Activated T-helper 1 cell treated with anti-CD3 and anti-CD28 coated beads, Interleukin-12 subunit alpha, Interleukin-12 subunit beta, Interleukin-2, Interleukin-4 antibody, amounts not matched to agents 30 ng/mL and 10 ng/mL and 1 ng/mL, durations not matched to agents 14 hours and 24 hours and 36 hours (primary cell): ENCODE measurements around the gene LRRFIP1. TPM values are rescaled to one million over a fixed set of nuclear protein-coding genes. Genes with fewer than 3 reads are reported as not detected.

Source experiments
- DNase-seq: peaks from one replicate; pipeline ENCODE4 v3.0.0; 2021; ENCODE audit warnings: low spot score
- H3K27ac Mint-ChIP-seq: one replicate; pipeline ENCODE4 v1.8.0; 2021; ENCODE audit warnings: mild to moderate bottlenecking, mixed read lengths
- H3K27me3 Mint-ChIP-seq: one replicate; pipeline ENCODE4 v1.8.0; 2022; ENCODE audit warnings: mild to moderate bottlenecking, moderate library complexity, mixed read lengths; ENCODE audit not compliant: insufficient read depth
- H3K36me3 Mint-ChIP-seq: one replicate; pipeline ENCODE4 v1.8.0; 2021; ENCODE audit warnings: low read depth, mixed read lengths
- H3K4me1 Mint-ChIP-seq: one replicate; pipeline ENCODE4 v1.8.0; 2021; ENCODE audit warnings: low read depth, mixed read lengths
- H3K4me3 Mint-ChIP-seq: one replicate; pipeline ENCODE4 v1.8.0; 2021; ENCODE audit warnings: mild to moderate bottlenecking, moderate library complexity, mixed read lengths
- H3K9me3 Mint-ChIP-seq: one replicate; pipeline ENCODE4 v1.8.0; 2021; ENCODE audit warnings: mixed read lengths
- intact Hi-C: fragments of 100-400 bp; cut with micrococcal nuclease; formaldehyde crosslinking; loops from one replicate; pipeline ENCODE4 v1.15.1; 2024
- total RNA-seq: library from RNA; stranded (reverse); gene quantifications from 2 replicates; pipeline ENCODE4 v1.2.3, GENCODE V29; 2022

The LRRFIP1 gene
- total RNA-seq, 1 donor from 2014 or later: 212 TPM

DNA sequence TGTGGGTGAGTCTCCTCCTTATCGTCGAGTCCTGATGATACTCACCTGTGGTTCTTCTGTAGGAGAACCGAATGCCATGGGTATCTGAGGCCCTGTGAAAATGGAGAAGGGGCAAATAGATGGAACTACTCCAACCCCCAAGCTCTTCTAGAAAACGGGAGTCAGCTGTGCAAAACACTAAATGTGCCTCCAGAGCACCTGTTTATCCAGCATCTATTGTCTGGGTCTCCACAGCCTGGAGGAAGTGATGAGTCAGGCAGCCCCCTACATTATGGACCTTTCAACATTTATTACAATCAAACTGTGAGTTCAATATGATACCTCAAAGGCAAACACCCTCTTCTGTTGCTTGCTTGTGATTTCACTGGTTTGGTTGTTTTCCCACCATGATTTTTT is 9.8 kb upstream of the LRRFIP1 start:
- no peak for DNase-seq
- Mint-ChIP-seq H3K9me3 (no peaks in the 10 kb centered on the region), H3K4me1 (peaks cover 22% of the 10 kb centered on the region), H3K36me3 (no peaks in the 10 kb centered on the region), H3K27ac (no peak overlapping the region), H3K4me3 (no peak overlapping the region), H3K27me3 (peaks cover 7% of the 10 kb centered on the region)
- intact Hi-C loops: no loop called here

DNA sequence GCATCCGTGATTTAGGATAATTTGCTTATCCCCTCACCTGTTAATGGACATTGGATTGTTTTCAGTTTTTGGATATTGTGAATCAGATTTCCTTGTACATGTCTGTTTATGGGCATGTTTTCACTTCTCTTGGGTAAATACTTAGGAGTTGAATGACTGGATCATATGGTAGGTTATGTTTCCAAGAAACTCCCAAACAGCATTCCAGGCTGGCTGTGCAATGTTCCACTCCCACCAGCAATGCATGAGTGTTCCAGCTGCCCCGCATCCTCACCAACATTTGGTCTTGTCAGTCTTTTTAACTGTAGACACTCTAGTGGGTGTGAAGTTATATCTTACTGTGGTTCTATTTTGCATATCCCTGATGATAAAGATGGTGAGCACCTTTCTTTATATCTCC is 8.9 kb upstream of the LRRFIP1 start:
- H3K36me3 Mint-ChIP-seq: no peaks in the 10 kb centered on the region
- no peaks in the 10 kb centered on the region for H3K9me3 Mint-ChIP-seq
- no peak overlapping the region for H3K27ac Mint-ChIP-seq
- peaks cover 22% of the 10 kb centered on the region for H3K4me1 Mint-ChIP-seq
- intact Hi-C loops: no loop called here
- DNase-seq: no peak
- H3K4me3 Mint-ChIP-seq: no peak overlapping the region
- H3K27me3 Mint-ChIP-seq: peaks cover 10% of the 10 kb centered on the region

DNA sequence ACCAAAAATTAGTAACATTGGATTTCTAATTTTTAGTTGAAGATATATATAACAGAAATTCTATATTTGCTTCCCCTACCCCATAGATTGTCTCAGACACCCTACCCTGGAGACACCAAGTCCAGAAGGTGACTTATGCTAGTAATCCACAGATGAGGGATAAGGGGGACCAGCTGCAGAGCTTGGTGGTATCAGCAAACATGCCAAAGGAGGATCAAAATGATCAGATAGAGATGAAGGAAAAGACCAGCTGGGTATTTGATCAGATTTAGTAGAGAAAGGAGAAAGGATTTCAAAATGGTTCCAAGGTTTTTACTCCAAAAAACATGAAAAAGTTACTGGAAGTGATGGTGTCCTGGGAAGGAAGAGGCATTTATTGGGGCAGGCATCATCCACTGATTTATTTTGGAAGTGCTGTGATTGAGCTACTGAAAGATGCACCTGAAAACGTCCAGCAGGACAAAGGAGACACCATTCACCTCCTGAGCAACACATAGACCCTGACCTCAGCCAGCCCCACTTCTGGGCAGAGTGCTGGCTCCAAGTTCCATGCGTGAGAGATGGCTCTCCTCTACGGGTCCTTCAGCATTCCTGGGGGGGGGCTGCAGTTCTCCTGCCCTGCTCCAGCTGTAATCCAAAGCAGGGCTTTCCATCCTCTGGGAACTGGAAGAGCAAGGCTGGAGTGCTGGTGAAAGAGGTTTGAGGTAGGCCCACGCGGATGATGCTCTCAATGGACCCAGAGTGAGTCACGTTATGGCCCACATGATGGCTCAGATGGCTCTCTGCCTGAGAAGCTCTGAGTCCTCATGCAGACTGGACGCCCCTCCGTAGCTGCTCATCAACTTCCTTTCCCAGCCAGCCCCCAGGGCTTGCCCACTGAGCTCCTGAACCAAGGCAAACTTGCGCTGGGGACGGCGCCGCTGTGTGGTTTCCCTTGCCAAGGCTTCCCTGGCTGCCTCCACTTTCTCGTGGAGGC is 3.7 kb upstream of the LRRFIP1 start:
- H3K36me3 Mint-ChIP-seq: no peaks in the 10 kb centered on the region
- no peak overlapping the region for H3K4me3 Mint-ChIP-seq
- DNase-seq: no peak
- no peaks in the 10 kb centered on the region for H3K4me1 Mint-ChIP-seq
- peaks cover 34% of the 10 kb centered on the region for H3K27me3 Mint-ChIP-seq
- H3K9me3 Mint-ChIP-seq: no peaks in the 10 kb centered on the region
- no peak overlapping the region for H3K27ac Mint-ChIP-seq
- intact Hi-C loops: no loop called here

DNA sequence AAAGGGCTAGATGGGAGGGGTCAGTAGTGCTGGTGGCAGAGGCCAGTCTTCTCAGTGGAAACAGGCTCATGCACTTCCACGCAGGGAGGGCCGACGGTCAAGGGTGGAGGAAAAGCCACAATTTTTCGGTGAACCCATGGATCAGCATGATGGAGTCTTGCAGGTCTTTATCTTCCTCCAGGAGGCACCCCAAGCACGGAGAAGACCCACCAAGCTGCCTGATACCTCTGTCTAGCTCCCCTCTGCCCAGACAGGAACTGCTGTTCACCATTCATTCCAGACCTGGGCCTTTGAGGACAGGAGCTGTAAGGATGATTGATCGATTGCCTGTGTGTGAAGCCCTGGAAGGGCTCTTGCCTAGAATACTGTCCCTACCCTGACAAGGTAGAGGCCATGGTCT is 2.8 kb upstream of the LRRFIP1 start:
- no peak overlapping the region for H3K4me3 Mint-ChIP-seq
- no peaks in the 10 kb centered on the region for H3K9me3 Mint-ChIP-seq
- no peak overlapping the region for H3K27ac Mint-ChIP-seq
- DNase-seq: no peak
- H3K27me3 Mint-ChIP-seq: peaks cover 39% of the 10 kb centered on the region
- H3K36me3 Mint-ChIP-seq: no peaks in the 10 kb centered on the region
- intact Hi-C loops: no loop called here
- H3K4me1 Mint-ChIP-seq: no peaks in the 10 kb centered on the region

DNA sequence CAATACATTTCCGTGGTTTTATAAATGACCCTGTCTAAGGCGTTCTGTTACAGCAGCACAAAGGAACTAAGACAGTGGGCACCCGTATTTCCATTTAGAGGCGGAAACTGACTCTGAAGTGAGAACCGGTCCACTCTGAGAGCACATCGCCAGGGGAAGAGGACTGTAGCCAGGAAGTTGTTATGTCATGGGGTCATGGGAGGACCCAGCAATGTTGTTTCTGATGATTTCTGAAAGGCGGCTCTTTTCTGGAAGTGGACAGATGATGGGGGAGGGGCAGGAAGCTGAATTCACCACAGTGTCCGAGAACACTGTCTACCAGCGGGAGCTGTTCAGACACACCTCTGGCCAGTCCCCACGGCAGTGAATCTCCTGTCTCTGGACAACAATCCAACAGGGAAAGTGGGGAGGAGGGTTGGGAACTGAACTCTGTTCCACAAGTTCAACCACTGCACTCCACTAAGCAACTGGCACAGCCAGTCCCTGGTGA is 2.1 kb upstream of the LRRFIP1 start:
- DNase-seq: no peak
- Mint-ChIP-seq H3K9me3 (no peaks in the 10 kb centered on the region), H3K4me1 (no peaks in the 10 kb centered on the region), H3K27me3 (peaks cover 46% of the 10 kb centered on the region), H3K27ac (no peak overlapping the region), H3K4me3 (peak overlapping the region; percentile 1), H3K36me3 (no peaks in the 10 kb centered on the region)
- intact Hi-C loops: no loop called here

DNA sequence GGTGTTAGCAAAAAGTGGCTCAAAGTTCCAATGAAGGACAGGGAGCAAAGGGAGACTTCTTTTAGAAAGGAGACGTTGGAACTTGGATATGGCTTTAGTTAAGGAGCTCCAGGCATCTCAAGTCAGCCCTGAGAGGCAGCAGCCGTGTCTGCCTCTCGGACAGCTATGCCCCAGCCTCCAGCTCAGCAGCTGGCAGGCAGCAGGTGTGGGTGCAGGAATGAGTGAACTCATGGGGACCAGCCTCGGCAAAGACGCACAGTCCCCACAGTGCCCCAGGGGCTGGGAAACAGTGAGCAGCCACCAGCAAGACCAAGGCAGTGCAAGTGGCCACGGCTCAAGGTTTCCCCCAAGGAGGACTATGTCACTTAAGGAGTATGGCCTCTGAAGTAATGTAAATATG is 1.6 kb upstream of the LRRFIP1 start:
- Mint-ChIP-seq H3K9me3 (no peaks in the 10 kb centered on the region), H3K36me3 (no peaks in the 10 kb centered on the region), H3K4me1 (peaks cover under 1% of the 10 kb centered on the region), H3K27me3 (peaks cover 48% of the 10 kb centered on the region), H3K27ac (no peak overlapping the region), H3K4me3 (peak overlapping the region; percentile 57)
- no peak for DNase-seq
- intact Hi-C loops: no loop called here

DNA sequence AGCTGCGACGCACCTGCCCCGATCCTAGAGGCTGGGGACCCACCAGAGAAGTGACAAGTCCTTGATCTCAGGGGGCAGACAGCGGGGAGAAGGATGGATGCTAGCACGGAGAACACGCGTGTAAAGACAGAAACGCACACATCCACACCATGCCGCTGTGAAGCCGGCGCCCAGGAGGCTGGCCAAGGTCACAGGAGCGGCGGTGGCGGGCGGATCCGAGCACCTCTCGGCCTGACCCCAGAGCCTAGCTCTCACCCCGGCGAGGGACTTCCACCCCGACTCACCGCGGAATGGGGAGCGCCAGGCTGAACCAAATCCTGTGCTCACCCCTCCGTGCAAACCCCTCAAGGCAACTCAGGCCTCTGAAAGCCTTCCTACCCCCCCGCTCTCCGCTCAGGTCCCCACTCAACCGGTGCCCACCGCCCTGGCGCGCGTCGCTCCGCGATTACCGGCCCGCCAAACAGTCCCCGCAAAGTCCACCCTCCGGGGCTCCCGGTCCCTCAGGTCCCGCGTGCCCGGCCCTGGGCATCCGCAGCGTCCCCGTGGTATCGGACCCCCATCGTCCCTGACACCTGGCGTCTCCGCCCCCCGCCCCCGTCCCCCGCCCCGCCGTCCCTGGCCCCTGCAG is 460 bp upstream of the LRRFIP1 start:
- intact Hi-C loops: no loop called here
- H3K36me3 Mint-ChIP-seq: no peaks in the 10 kb centered on the region
- DNase-seq: no peak
- H3K4me3 Mint-ChIP-seq: peak overlapping the region; percentile 57
- no peaks in the 10 kb centered on the region for H3K9me3 Mint-ChIP-seq
- H3K27ac Mint-ChIP-seq: no peak overlapping the region
- H3K4me1 Mint-ChIP-seq: peaks cover 6% of the 10 kb centered on the region
- peaks cover 48% of the 10 kb centered on the region for H3K27me3 Mint-ChIP-seq

DNA sequence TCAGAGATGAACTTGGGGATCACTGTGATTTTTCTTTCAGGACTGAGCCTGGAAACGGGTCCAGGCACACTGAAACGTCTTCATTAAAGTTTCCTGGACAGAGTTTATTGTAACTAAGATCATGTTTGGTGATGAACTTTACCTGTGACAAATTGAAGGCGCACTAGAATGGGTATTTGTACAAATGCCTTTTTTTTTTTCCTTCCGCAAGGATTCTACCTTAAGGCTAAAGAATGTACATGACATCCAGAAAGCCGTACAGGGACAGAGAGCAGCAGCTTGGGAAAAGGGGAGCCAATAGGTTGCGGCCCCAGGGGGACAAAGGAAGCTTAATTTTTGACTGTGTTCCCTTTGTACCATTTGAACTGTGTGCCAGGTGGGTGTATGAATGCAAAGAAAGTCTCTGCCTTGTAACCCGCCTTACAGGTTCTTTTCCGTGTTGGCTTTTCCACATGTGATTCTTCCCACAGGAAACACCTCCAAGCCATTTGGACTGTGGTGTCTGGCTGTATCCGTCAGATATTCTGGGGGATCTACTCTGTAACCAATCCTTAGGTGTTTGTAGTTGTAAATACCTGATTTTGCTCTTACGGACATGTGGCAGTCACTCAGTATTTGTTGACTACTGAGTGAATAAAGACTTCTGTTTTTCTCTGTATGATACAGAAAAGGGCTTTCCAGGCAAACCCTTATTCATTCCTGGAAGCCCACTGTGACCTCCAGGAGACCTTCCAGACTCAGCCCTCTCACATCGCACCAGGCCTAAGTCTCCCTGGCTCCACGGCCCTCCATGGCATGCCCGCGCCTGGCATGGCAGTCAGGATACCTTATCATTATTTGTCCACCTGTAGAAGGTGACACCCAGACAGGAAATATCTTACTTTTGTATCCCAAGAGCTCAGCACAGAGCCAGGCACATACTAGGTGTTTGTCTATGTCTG is 1.1 kb downstream of the LRRFIP1 start:
- Mint-ChIP-seq H3K27ac (no peak overlapping the region), H3K9me3 (no peaks in the 10 kb centered on the region), H3K36me3 (no peaks in the 10 kb centered on the region), H3K4me3 (peak overlapping the region; percentile 74), H3K4me1 (peaks cover 6% of the 10 kb centered on the region), H3K27me3 (peaks cover 44% of the 10 kb centered on the region)
- no peak for DNase-seq
- intact Hi-C loops: no loop called here

DNA sequence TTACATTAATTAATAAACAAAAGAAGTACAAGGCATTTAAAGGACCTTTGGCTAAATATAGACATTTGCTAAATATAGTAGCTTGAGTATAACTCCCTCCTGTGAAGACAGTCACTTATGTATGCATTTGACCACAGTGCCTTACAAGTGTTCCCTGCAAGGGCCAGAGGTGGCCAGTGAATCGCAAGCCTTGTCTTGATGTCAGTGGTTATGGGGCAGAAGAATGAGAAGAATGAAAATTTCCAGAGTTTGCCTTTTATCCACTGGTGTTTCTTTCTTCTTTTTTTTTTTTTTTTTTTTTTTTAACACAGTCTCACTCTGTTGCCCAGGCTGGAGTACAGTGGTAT is 1.8 kb downstream of the LRRFIP1 start:
- intact Hi-C loops: no loop called here
- Mint-ChIP-seq H3K36me3 (no peaks in the 10 kb centered on the region), H3K4me1 (peaks cover 6% of the 10 kb centered on the region), H3K4me3 (peak overlapping the region; percentile 74), H3K9me3 (no peaks in the 10 kb centered on the region), H3K27me3 (peaks cover 40% of the 10 kb centered on the region), H3K27ac (no peak overlapping the region)
- no peak for DNase-seq

DNA sequence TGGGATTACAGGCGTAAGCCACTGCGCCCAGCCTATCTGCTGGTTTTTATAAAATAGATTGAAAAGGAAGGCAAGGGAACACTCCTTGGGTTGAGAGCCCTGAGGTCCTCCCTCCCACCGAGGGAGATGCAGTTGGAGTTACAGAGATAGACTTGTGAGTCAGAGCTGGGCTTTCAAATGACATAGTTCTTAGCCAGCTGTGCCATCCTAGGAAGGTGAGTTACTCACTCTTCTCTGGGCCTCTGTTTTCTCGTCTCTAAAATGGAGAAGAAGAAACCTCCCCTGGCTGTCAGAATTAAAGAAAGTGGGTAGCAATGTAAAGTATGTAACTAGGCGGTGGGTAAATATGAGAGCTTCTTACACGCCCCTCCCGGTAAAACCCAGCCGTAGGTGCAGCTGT is 2.4 kb downstream of the LRRFIP1 start:
- intact Hi-C loops: no loop called here
- no peaks in the 10 kb centered on the region for H3K36me3 Mint-ChIP-seq
- DNase-seq: no peak
- H3K27ac Mint-ChIP-seq: no peak overlapping the region
- peaks cover 40% of the 10 kb centered on the region for H3K27me3 Mint-ChIP-seq
- peaks cover 3% of the 10 kb centered on the region for H3K9me3 Mint-ChIP-seq
- H3K4me3 Mint-ChIP-seq: no peak overlapping the region
- peaks cover 6% of the 10 kb centered on the region for H3K4me1 Mint-ChIP-seq

DNA sequence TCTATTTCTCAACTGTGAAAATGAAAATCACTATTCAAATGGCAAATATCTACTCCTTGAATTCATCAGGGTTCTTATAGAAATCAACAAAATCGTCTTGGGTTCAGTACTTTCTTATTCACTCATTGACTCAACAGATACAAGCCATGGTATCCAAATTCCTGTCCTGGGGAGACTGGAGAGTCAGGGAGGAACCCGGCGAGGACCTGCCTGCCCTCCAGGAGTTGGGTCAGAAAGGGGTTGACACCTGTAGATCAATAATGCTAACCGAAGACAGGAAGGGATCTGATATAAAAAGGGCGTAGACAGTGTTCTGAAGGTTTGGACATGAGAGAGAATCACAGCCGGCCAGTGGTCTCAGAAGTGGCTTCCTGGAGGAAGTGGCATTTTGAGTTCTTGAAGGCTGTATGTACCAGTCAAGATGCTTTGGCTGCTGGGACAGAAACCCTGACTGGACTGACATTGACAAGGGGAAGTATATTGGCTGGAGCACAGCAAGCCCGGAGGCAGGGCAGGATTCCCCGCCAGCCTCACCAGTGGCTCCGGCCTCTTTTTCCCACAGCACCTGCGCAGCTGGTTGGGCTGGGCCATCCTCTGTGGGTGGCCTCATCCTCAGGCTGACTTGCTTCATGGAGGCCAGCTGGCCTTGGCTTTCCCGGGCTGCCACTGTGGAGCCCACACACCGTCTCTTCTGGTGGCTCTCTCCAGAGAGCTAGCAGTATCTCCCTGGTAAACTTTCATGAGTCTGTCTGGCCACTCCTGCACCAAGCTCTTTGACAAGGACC is 3.0 kb downstream of the LRRFIP1 start:
- peaks cover 42% of the 10 kb centered on the region for H3K27me3 Mint-ChIP-seq
- H3K27ac Mint-ChIP-seq: no peak overlapping the region
- H3K9me3 Mint-ChIP-seq: peaks cover 6% of the 10 kb centered on the region
- intact Hi-C loops: no loop called here
- H3K4me1 Mint-ChIP-seq: peaks cover 6% of the 10 kb centered on the region
- no peak overlapping the region for H3K4me3 Mint-ChIP-seq
- no peak for DNase-seq
- H3K36me3 Mint-ChIP-seq: no peaks in the 10 kb centered on the region
